ENCODE measurements around the gene FOXP1.

Gene FOXP1

GRCh38 chr3:71360180-71360579 is 223.3 kb downstream of the FOXP1 start:
- no peak for DNase-seq (ENCODE audit: low read depth)
- no peak overlapping the region for H3K4me3 ChIP-seq (ENCODE audit: low read depth, low read length)
- TF ChIP-seq CTCF (IDR thresholded peaks at IDR 0.05; ENCODE audit: low read depth, low read length, missing control alignments) = no peak

GRCh38 chr3:71358243-71358642 is 225.3 kb downstream of the FOXP1 start:
- no peak for DNase-seq (ENCODE audit: low read depth)
- TF ChIP-seq CTCF (IDR thresholded peaks at IDR 0.05; ENCODE audit: low read depth, low read length, missing control alignments) = no peak
- H3K4me3 ChIP-seq (ENCODE audit: low read depth, low read length) = no peak overlapping the region

- DNase-seq (ENCODE audit: low read depth) = no peak
- H3K4me3 ChIP-seq (ENCODE audit: low read depth, low read length) = no peak overlapping the region
- no peak for TF ChIP-seq CTCF (IDR thresholded peaks at IDR 0.05; ENCODE audit: low read depth, low read length, missing control alignments)
Measured at GRCh38 chr3:71356265-71356664, 227.3 kb downstream of the FOXP1 start.

GRCh38 chr3:71355862-71356261 is 227.7 kb downstream of the FOXP1 start:
- DNase-seq (ENCODE audit: low read depth) = no peak

GRCh38 chr3:71355037-71355436 is 228.5 kb downstream of the FOXP1 start:
- no peak for DNase-seq (ENCODE audit: low read depth)
- no peak overlapping the region for H3K4me3 ChIP-seq (ENCODE audit: low read depth, low read length)
- no peak for TF ChIP-seq CTCF (IDR thresholded peaks at IDR 0.05; ENCODE audit: low read depth, low read length, missing control alignments)

More at GRCh38 chr3:71355862-71356261, 227.7 kb downstream of the FOXP1 start:
- H3K4me3 ChIP-seq (ENCODE audit: low read depth, low read length) = no peak overlapping the region
- TF ChIP-seq CTCF (IDR thresholded peaks at IDR 0.05; ENCODE audit: low read depth, low read length, missing control alignments) = no peak

- no peak for TF ChIP-seq CTCF (IDR thresholded peaks at IDR 0.05; ENCODE audit: low read depth, low read length, missing control alignments)
- no peak overlapping the region for H3K4me3 ChIP-seq (ENCODE audit: low read depth, low read length)
- no peak for DNase-seq (ENCODE audit: low read depth)
Measured at GRCh38 chr3:71351403-71352149, 232.0 kb downstream of the FOXP1 start.

- no peak overlapping the region for H3K4me3 ChIP-seq (ENCODE audit: low read depth, low read length)
- no peak for DNase-seq (ENCODE audit: low read depth)
- no peak for TF ChIP-seq CTCF (IDR thresholded peaks at IDR 0.05; ENCODE audit: low read depth, low read length, missing control alignments)
Measured at GRCh38 chr3:71350998-71351397, 232.5 kb downstream of the FOXP1 start.

All from GM12864 (cell line).